HPDE6-E6E7 (cell line): ENCODE data around the gene SLC7A5.

Experiments
- DNase-seq: peaks from one replicate; pipeline ENCODE4 v3.0.0; 2011; ENCODE audit warnings: missing footprints; ENCODE audit errors: extremely low spot score

The SLC7A5 gene

DNA sequence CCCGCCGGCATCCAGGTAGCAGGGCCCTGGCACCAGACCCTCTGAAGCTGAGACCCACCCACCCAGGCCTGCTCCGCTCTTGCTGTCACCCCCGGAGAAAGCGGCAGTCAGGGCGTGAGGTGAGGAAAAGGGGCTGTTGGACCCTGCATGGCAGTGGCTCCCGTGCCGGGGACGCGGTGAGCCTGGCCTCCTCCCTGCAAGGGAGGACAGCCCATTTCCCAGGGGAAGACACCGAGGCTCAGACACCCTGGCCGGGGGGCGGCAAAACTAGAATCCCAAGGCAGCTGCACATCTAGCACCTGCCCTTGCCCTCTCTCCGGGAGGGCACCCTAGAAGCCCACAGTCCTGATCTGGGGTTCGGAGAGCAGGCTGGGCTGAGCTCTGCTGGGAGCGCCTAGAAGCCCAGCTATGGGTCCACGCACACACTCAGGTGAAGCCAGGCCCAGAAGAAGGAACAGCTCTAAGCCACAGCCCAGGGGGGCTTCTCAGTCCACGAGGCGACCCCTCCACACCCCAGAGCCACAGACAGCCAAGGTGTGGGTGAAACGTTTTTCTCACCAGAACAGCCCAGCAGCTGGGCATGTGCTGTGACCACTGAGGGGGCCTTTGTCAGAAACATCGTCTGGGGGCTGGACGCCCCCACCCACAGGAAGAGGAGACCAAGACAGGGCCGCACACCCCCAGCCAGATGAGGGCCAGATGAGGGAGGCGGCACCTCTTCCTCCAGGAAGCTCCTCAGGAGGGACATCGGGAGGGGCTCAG, 22.4 kb downstream of the SLC7A5 start:
- DNase-seq, result no peak

DNA sequence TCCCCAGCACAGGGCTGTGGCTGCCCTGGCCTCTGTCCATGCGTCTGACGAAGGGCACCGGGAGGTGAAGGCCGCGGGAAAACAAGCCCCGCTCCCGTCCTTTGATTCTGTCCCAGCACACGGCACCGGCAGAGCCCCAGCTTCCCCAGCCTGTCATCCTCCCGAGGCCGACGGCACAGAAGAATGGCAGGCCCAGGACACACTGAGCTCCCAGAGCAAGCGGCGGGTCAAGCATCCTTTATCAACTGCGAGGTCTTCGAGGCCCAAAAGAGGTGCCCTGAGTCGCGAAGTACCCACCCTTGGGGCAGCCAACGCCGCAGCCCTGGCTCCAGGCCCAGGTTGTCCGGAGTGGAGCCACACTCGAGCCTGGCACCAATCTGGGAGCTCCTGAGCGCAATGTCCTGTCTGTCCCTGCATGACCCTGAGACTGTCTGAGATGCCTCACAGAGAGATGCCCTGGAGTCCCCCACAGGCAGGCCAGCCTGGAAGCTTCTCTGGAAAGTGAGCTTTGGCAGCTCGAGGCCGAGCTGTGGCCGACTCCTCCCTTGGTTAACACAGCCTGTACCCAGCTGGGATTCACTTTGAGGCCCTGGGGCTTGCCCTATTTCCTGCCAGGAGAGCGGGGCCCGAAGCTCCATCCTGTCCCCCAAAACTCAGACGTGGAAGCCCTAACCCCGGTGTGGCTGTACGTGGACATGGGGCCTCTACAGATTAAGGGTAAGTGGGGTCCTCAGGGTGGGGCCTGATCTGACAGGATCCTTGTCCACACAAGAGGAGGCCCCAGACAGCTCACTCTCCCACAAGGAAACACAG, 23.3 kb downstream of the SLC7A5 start:
- no peak for DNase-seq

- DNase-seq, result no peak
Measured at GRCh38 chr16:87845213-87845612, 24.1 kb downstream of the SLC7A5 start.

- DNase-seq, result no peak
Measured at GRCh38 chr16:87844809-87845208, 24.5 kb downstream of the SLC7A5 start.

DNA sequence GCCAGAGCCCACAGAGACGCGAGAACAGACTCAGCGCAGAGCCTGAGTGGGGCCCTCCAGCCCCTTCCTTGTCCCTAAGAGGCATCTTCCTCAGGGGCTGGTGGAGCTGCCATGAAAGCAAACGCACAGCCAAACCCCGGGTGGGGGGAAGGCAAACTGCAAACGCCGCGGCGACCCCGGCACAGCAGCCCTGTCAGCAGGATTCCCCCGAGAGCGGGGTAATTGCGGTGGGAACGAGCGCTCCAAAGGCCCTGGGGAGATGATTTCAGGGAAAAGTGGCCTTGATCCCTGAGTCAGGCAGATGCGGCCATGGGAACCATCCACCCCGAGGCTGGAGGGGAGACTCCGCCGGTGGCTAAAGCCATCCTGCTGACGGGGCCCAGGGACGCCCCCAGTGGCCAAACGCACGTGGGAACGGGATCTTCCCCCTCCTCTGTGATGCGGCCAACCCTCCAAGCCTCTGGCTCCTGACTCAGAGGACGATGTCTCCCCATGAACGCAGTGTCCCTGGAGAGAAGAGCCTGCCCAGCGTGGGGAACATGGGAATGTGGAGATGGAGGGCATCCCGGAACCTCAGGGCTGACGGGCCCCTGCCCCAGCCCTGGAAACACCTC, 25.1 kb downstream of the SLC7A5 start:
- no peak for DNase-seq

DNA sequence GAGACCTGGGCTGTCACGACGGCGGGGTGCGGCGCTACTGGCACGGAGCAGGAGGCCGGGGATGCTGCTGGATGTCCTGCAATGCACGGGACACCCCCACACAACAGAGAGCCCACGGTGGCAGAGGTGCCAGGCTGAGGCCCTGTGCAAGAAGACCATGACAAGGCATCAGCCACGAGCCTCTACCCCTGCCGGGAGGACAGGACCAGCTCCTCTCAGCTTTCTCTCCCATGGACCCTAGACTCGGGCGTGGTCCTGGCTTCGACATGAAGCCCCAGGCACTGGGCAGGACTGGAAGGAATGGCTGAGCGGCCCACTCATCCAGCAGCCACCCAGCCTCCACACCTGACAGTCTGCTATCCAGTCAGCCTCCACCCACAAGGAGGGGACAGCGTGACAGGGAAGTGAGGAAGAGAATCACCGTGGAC, 25.6 kb downstream of the SLC7A5 start:
- DNase-seq, result no peak

GRCh38 chr16:87842209-87842869, 27.0 kb downstream of the SLC7A5 start:
- no peak for DNase-seq

GRCh38 chr16:87841340-87842208, 27.7 kb downstream of the SLC7A5 start:
- DNase-seq, result no peak

GRCh38 chr16:87840271-87840978, 28.9 kb downstream of the SLC7A5 start:
- no peak for DNase-seq

GRCh38 chr16:87839542-87840270, 29.6 kb downstream of the SLC7A5 start:
- DNase-seq, result no peak

DNA sequence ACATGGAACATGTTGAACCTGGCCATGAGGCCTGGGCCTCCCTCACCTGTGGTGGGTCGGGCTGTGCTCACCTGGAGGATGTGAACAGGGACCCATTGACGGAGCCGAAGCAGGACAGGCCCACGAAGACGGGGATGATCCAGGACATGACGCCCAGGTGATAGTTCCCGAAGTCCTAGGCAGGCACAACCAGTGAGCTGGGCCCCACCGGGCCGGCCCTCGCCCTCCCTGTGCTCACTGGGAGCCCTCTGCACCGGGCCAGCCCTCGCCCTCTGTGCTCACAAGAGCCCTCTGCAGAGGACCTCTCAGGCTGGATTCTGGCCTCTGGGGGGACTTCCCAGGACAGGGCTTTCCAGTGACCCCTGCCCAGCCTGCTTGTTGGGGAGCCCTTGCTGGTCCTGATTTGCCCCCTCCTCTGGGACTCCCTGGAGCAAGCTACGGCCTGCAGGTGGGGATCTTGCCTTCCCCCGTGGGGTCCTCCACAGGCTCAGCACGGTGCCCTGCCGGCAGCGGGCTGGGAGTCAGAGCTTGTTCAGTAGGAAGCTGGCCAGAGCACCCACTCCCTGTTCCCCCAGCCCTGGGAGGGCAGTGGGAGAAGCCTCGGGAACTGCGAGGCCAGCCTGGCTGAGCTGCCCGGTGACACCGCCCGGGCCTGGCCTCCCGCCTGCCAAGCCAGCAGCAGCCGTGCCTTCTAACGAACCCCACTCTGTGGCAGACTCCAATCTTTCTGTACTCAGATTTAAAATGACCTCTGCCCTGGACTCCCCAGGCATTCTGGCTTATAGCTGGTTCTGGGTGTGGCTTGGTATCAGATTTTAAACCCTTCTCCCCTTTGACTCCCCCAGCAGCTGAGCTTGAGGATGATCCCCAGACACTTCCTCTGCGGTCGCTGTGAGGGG, 30.4 kb downstream of the SLC7A5 start:
- DNase-seq, result no peak

- no peak for DNase-seq
Measured at GRCh38 chr16:87837627-87838289, 31.5 kb downstream of the SLC7A5 start.

GRCh38 chr16:87836844-87837581, 32.3 kb downstream of the SLC7A5 start:
- no peak for DNase-seq

GRCh38 chr16:87836346-87836843, 32.9 kb downstream of the SLC7A5 start:
- no peak for DNase-seq

DNA sequence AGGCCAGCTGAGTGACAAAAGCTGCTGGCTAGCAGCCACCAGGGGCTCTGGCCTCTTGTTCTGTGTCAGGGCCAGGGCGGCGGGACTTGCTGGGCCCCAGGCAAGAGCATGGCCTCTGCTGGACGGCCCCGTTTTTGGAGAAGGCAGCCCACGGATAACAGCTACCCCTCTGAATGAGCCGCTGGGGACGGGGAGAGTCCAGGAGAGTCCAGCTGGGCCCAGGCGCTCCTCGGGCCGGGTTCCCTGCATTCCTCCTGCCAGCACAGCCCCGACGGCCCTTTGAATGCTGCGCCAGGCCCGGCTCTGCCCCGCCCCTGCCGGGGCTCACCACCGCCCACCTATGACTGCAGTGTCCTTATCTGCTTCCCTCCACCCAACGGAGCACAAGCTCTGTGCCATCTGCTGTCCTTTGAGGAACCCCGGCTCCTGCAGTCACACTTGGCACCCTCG, 33.4 kb downstream of the SLC7A5 start:
- DNase-seq, result no peak

GRCh38 chr16:87834668-87835473, 34.4 kb downstream of the SLC7A5 start:
- no peak for DNase-seq
